HCT116 (cell line): ENCODE data around the gene TNRC18. TPM values are rescaled to one million over a fixed set of nuclear protein-coding genes. Genes with fewer than 3 reads are reported as not detected.

ENCODE experiments used
- ATAC-seq: fragments of 200-7000 bp; cut with Tn5 transposase; 2 replicates; pipeline ENCODE4 v1.9.1; 2020; ENCODE audit warnings: mild to moderate bottlenecking, moderate library complexity
- BruUV-seq: library from RNA; stranded (reverse); fragments of 400-500 nt; replicated peaks from 2 replicates; lab custom pipeline; 2021; lab: Mats Ljungman, UMichigan
- CTCF ChIA-PET: fragments of 300-600 bp; sonication (Branson Sonifier 250); formaldehyde crosslinking; loops from one replicate; lab custom pipeline; 2021; ENCODE audit warnings: antibody characterized with exemption; lab: Charles Lee
- POLR2A ChIA-PET: fragments of 300-600, 350-600 bp; sonication (Branson Sonifier 250); formaldehyde crosslinking; loops from one replicate; lab custom pipeline; 2021; ENCODE audit warnings: antibody characterized with exemption; lab: Charles Lee
- RAD21 ChIA-PET, 2 experiments: fragments of 300-600 bp; sonication (Branson Sonifier 250); formaldehyde crosslinking; loops; one replicate each; lab custom pipeline; 2023; ENCODE audit warnings: low total read pairs in 2 of 2; ENCODE audit not compliant: uncharacterized antibody in 2 of 2, unreplicated experiment in 2 of 2, low non-redundant PET in 1 of 2; lab: Charles Lee
- DNase-seq: peaks from one replicate; pipeline ENCODE4 v3.0.0-alpha.2; 2010; ENCODE audit warnings: low read depth, low spot score
- H2AFZ ChIP-seq: fragments of 200-600 bp; shearing (Covaris generic), sonication (generic); 2 replicates; pipeline ENCODE4 v1.6.1; 2017; ENCODE audit warnings: low read depth, mixed run types, mixed read lengths, antibody characterized with exemption, low read length; ENCODE audit not compliant: poor library complexity, severe bottlenecking
- H3K27ac ChIP-seq: 2 replicates; pipeline ENCODE4 v1.5.1; 2012; ENCODE audit warnings: low read depth, low read length
- H3K27me3 ChIP-seq: fragments of 200-600 bp; sonication (generic); 2 replicates; pipeline ENCODE4 v1.6.1; 2016; ENCODE audit warnings: mixed run types, low read length, mixed read lengths; ENCODE audit not compliant: insufficient read depth
- H3K36me3 ChIP-seq, 2 experiments: fragments of 200-500 bp in 1 of 2; fragments of 200-600 bp in 1 of 2; sonication (Bioruptor generic) in 1 of 2; sonication (generic) in 1 of 2; 2 replicates each; pipeline versions ENCODE4 v1.5.1 to v1.6.1; 2014 to 2016; ENCODE audit warnings: low read length in 2 of 2, inconsistent platforms in 1 of 2, mixed read lengths in 1 of 2, mixed run types in 1 of 2; ENCODE audit not compliant: insufficient read depth in 2 of 2, control insufficient read depth in 1 of 2
- H3K4me1 ChIP-seq, 2 experiments: fragments of 200-600 bp in 1 of 2; sonication (generic) in 1 of 2; 2 replicates each; pipeline versions ENCODE4 v1.5.1 to v1.6.1; 2012 to 2017; ENCODE audit warnings: low read length in 2 of 2, inconsistent platforms in 1 of 2, mild to moderate bottlenecking in 1 of 2, mixed read lengths in 1 of 2, mixed run types in 1 of 2, moderate library complexity in 1 of 2; ENCODE audit not compliant: insufficient read depth in 2 of 2, control insufficient read depth in 1 of 2
- H3K4me2 ChIP-seq: fragments of 200-600 bp; sonication (generic); 2 replicates; pipeline ENCODE4 v1.6.1; 2017; ENCODE audit warnings: mixed run types, low read length, mixed read lengths
- H3K4me3 ChIP-seq, 2 experiments: fragments of 200-600 bp in 1 of 2; sonication (generic) in 1 of 2; replicated peaks in 1 of 2; 2 replicates each; pipeline ENCODE4 v1.5.1; 2011 to 2016; ENCODE audit warnings: low read length in 2 of 2, control low read depth in 1 of 2, low read depth in 1 of 2, mild to moderate bottlenecking in 1 of 2, mixed read lengths in 1 of 2, mixed run types in 1 of 2
- H3K79me2 ChIP-seq: fragments of 200-600 bp; sonication (generic); 2 replicates; pipeline ENCODE4 v1.6.1; 2017; ENCODE audit warnings: mild to moderate bottlenecking, mixed run types, low read length, moderate library complexity, mixed read lengths; ENCODE audit not compliant: insufficient read depth
- H3K9ac ChIP-seq: fragments of 200-600 bp; sonication (generic); 2 replicates; pipeline ENCODE4 v1.6.1; 2016; ENCODE audit warnings: low read length, mixed read lengths
- H3K9me2 ChIP-seq: fragments of 200-600 bp; sonication (generic), shearing (Covaris generic); 2 replicates; pipeline ENCODE4 v1.6.1; 2017; ENCODE audit warnings: mixed run types, mild to moderate bottlenecking, moderate library complexity; ENCODE audit not compliant: insufficient read depth
- H3K9me3 ChIP-seq, 2 experiments: fragments of 200-500 bp in 1 of 2; fragments of 200-600 bp in 1 of 2; sonication (Bioruptor generic) in 1 of 2; sonication (generic) in 1 of 2; 2 replicates each; pipeline ENCODE4 v1.6.1; 2014 to 2017; ENCODE audit warnings: low read length in 2 of 2, mixed read lengths in 2 of 2, inconsistent platforms in 1 of 2, low read depth in 1 of 2, mild to moderate bottlenecking in 1 of 2, mixed run types in 1 of 2, moderate library complexity in 1 of 2; ENCODE audit not compliant: control insufficient read depth in 1 of 2, insufficient read depth in 1 of 2
- H4K20me1 ChIP-seq: fragments of 200-600 bp; sonication (generic), shearing (Covaris generic); 2 replicates; pipeline ENCODE4 v1.6.1; 2017; ENCODE audit warnings: mixed run types, mild to moderate bottlenecking, moderate library complexity; ENCODE audit not compliant: insufficient read depth
- CEBPB ChIP-seq: IDR thresholded peaks from 2 replicates; pipeline ENCODE4 v1.6.1; 2012; ENCODE audit warnings: low read depth
- ELF1 ChIP-seq: IDR thresholded peaks from 2 replicates; pipeline ENCODE4 v1.6.1; 2012; ENCODE audit warnings: low read depth, borderline replicate concordance
- FOSL1 ChIP-seq: IDR thresholded peaks from 2 replicates; pipeline ENCODE4 v1.6.1; 2012; ENCODE audit warnings: low read depth
- MAX ChIP-seq: IDR thresholded peaks from 2 replicates; pipeline ENCODE4 v1.6.1; 2012
- SIN3A ChIP-seq: IDR thresholded peaks from 2 replicates; pipeline ENCODE4 v1.6.1; 2012; ENCODE audit warnings: low read depth
- TCF7L2 ChIP-seq: IDR thresholded peaks from 2 replicates; pipeline ENCODE4 v1.7.0; 2011; ENCODE audit warnings: borderline replicate concordance, inconsistent platforms; ENCODE audit not compliant: insufficient read depth, insufficient read length; ENCODE audit errors: extremely low read depth
- YY1 ChIP-seq: IDR thresholded peaks from 2 replicates; pipeline ENCODE4 v1.6.1; 2011; ENCODE audit warnings: low read length, low read depth, moderate library complexity, mild to moderate bottlenecking; ENCODE audit not compliant: insufficient replicate concordance; ENCODE audit errors: extremely low read depth
- ZBTB33 ChIP-seq: IDR thresholded peaks from 2 replicates; pipeline ENCODE4 v1.6.1; 2011; ENCODE audit warnings: mild to moderate bottlenecking, low read length, moderate library complexity; ENCODE audit not compliant: insufficient replicate concordance; ENCODE audit errors: extremely low read depth
- ZNF274 ChIP-seq: fragments of 200-500 bp; sonication (Bioruptor generic); IDR thresholded peaks from 2 replicates; pipeline ENCODE4 v1.6.1; 2014; ENCODE audit warnings: mild to moderate bottlenecking, low read depth, low read length, inconsistent platforms
- intact Hi-C: fragments of 100-400 bp; cut with micrococcal nuclease; formaldehyde crosslinking; loops from 2 replicates; pipeline ENCODE4 v1.10.0; 2022
- total RNA-seq: library from RNA; stranded (reverse); gene quantifications from one replicate; pipeline ENCODE4 v1.2.1, GENCODE V29; 2021; ENCODE audit not compliant: unreplicated experiment
- TF ChIP-seq, protein P1 (sequence below): IDR thresholded peaks from 2 replicates; pipeline ENCODE4 v1.6.1; 2012; ENCODE audit warnings: low read depth
- TF ChIP-seq, protein P2 (sequence below): IDR thresholded peaks from 2 replicates; pipeline ENCODE4 v1.6.1; 2012

Gene TNRC18
- total RNA-seq, 1 experiment from 2014 or later, result 101 TPM

- TF ChIP-seq ZBTB33 (no peak), SIN3A (no peak)
Observed at GRCh38 chr7:5359344-5359743, 64.3 kb downstream of the TNRC18 start (continued).

GRCh38 chr7:5357951-5358350, 65.7 kb downstream of the TNRC18 start:
- Histone ChIP-seq H3K27ac (no peak overlapping the region), H3K4me1 (no peaks in the 10 kb centered on the region), H3K4me3 (no peak overlapping the region), H3K36me3 (peaks cover 40 to 53% of the 10 kb centered on the region in 2 experiments; a peak in 3 of 4 replicates), H4K20me1 (no peaks in the 10 kb centered on the region), H3K27me3 (no peaks in the 10 kb centered on the region), H3K4me2 (no peak overlapping the region), H2AFZ (no peak overlapping the region), H3K79me2 (peaks cover 33% of the 10 kb centered on the region), H3K9me3 (no peaks in the 10 kb centered on the region), H3K9me2 (no peaks in the 10 kb centered on the region), H3K9ac (no peak overlapping the region)
- intact Hi-C loops, result no loop called here
- no peak for ATAC-seq
- TF ChIP-seq ZBTB33 (no peak), ELF1 (no peak), FOSL1 (no peak), TCF7L2 (no peak), YY1 (no peak), MAX (no peak), SIN3A (no peak), CEBPB (no peak), ZNF274 (no peak)
- TF ChIP-seq, protein P1, sequence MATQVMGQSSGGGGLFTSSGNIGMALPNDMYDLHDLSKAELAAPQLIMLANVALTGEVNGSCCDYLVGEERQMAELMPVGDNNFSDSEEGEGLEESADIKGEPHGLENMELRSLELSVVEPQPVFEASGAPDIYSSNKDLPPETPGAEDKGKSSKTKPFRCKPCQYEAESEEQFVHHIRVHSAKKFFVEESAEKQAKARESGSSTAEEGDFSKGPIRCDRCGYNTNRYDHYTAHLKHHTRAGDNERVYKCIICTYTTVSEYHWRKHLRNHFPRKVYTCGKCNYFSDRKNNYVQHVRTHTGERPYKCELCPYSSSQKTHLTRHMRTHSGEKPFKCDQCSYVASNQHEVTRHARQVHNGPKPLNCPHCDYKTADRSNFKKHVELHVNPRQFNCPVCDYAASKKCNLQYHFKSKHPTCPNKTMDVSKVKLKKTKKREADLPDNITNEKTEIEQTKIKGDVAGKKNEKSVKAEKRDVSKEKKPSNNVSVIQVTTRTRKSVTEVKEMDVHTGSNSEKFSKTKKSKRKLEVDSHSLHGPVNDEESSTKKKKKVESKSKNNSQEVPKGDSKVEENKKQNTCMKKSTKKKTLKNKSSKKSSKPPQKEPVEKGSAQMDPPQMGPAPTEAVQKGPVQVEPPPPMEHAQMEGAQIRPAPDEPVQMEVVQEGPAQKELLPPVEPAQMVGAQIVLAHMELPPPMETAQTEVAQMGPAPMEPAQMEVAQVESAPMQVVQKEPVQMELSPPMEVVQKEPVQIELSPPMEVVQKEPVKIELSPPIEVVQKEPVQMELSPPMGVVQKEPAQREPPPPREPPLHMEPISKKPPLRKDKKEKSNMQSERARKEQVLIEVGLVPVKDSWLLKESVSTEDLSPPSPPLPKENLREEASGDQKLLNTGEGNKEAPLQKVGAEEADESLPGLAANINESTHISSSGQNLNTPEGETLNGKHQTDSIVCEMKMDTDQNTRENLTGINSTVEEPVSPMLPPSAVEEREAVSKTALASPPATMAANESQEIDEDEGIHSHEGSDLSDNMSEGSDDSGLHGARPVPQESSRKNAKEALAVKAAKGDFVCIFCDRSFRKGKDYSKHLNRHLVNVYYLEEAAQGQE, result no peak
- TF ChIP-seq, protein P2, sequence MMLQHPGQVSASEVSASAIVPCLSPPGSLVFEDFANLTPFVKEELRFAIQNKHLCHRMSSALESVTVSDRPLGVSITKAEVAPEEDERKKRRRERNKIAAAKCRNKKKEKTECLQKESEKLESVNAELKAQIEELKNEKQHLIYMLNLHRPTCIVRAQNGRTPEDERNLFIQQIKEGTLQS, result no peak
- no TSS peak for BruUV-seq
- ChIA-PET POLR2A (interaction anchor here (0.6 kb wide), 1 partner anchor 8 kb away, joined by 3 read pairs; no protein-coding TSS in a partner anchor), RAD21 (no interaction called here), CTCF (interaction anchor here (1.1 to 1.4 kb wide), 2 partner anchors 8 to 118 kb away, joined by 3 read pairs; no protein-coding TSS in a partner anchor)
- no peak for DNase-seq
